OCI-LY7 (cell line): ENCODE data around the gene LCN9.

ENCODE experiments used
- EZH2phosphoT487 ChIP-seq: fragments of 200-600 bp; sonication (generic); IDR thresholded peaks from 2 replicates; pipeline ENCODE4 v1.6.1; 2018; ENCODE audit warnings: low read depth, borderline replicate concordance, mild to moderate bottlenecking, mixed run types, antibody characterized with exemption, low read length, moderate library complexity, mixed read lengths
- TF ChIP-seq, protein P1 (sequence below): fragments of 200-600 bp; sonication (generic); conservative IDR thresholded peaks from 2 replicates; pipeline ENCODE4 v1.5.1; 2014; ENCODE audit warnings: mild to moderate bottlenecking, antibody characterized with exemption, low read length, moderate library complexity, mixed read lengths

DNA sequence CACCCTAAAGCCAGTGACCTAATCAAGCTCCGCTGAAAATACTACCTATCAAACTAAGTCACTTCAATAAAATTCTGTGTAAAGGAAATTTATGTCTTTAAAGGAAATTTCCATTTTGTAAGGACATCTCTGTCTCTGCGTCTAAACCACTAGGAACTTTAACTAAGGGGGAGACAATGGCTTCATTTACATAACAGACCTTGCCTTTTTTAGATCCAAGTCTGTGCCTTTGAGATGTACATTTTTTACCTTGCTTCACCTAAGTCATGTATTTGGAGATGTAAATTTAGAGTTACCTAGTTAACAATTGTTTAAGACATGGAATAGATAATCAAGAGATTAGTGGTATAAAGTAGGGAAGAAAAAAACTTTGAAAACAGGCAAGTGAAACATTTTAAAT is 13.6 kb upstream of the LCN9 start:
- TF ChIP-seq, protein P1, sequence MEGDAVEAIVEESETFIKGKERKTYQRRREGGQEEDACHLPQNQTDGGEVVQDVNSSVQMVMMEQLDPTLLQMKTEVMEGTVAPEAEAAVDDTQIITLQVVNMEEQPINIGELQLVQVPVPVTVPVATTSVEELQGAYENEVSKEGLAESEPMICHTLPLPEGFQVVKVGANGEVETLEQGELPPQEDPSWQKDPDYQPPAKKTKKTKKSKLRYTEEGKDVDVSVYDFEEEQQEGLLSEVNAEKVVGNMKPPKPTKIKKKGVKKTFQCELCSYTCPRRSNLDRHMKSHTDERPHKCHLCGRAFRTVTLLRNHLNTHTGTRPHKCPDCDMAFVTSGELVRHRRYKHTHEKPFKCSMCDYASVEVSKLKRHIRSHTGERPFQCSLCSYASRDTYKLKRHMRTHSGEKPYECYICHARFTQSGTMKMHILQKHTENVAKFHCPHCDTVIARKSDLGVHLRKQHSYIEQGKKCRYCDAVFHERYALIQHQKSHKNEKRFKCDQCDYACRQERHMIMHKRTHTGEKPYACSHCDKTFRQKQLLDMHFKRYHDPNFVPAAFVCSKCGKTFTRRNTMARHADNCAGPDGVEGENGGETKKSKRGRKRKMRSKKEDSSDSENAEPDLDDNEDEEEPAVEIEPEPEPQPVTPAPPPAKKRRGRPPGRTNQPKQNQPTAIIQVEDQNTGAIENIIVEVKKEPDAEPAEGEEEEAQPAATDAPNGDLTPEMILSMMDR: no peak
- TF ChIP-seq EZH2phosphoT487: no peak
